ENCODE measurements around the gene NCKAP5L. TPM values are rescaled to one million over a fixed set of nuclear protein-coding genes. Genes with fewer than 3 reads are reported as not detected.

The NCKAP5L gene
- polyA plus RNA-seq, 4 donors, result 0.45 to 7.0 (median 2.9) TPM

GRCh38 chr12:49796155-49796554 lies 32.1 kb downstream of the NCKAP5L start:
- FAIRE-seq (no peak), DNase-seq (no peak)
- Histone ChIP-seq H3K27me3 (ENCODE audit: control insufficient read depth in 3 of 3, insufficient read depth in 3 of 3, low read length in 3 of 3) (no peaks in the 10 kb centered on the region), H3K9me3 (ENCODE audit: control insufficient read depth in 2 of 2, insufficient read depth in 1 of 2, low read depth in 1 of 2, low read length in 1 of 2) (no peaks in the 10 kb centered on the region), H3K27ac (ENCODE audit: low read depth in 1 of 3, low read length in 2 of 3) (no peak overlapping the region), H3K4me1 (ENCODE audit: control insufficient read depth in 3 of 3, insufficient read depth in 2 of 3, low read depth in 1 of 3, low read length in 2 of 3) (peaks cover 0 to 11% (median 0%) of the 10 kb centered on the region in 3 donors), H3K36me3 (ENCODE audit: control insufficient read depth in 3 of 3, insufficient read depth in 2 of 3, low read depth in 1 of 3, low read length in 3 of 3) (peaks cover 0 to 83% (median 4%) of the 10 kb centered on the region in 3 donors), H3K4me3 (ENCODE audit: low read depth in 1 of 3, low read length in 3 of 3) (no peak overlapping the region)
- WGBS, 3 donors, result 93 to 94% (median 93%) methylated on average over 12 of the region's 12 CpGs

GRCh38 chr12:49795654-49796105 lies 32.5 kb downstream of the NCKAP5L start:
- Histone ChIP-seq H3K4me1 (ENCODE audit: control insufficient read depth in 3 of 3, insufficient read depth in 2 of 3, low read depth in 1 of 3, low read length in 2 of 3) (peaks cover 0 to 6% (median 0%) of the 10 kb centered on the region in 3 donors), H3K27me3 (ENCODE audit: control insufficient read depth in 3 of 3, insufficient read depth in 3 of 3, low read length in 3 of 3) (no peaks in the 10 kb centered on the region), H3K9me3 (ENCODE audit: control insufficient read depth in 2 of 2, insufficient read depth in 1 of 2, low read depth in 1 of 2, low read length in 1 of 2) (no peaks in the 10 kb centered on the region), H3K27ac (ENCODE audit: low read depth in 1 of 3, low read length in 2 of 3) (no peak overlapping the region), H3K36me3 (ENCODE audit: control insufficient read depth in 3 of 3, insufficient read depth in 2 of 3, low read depth in 1 of 3, low read length in 3 of 3) (peaks cover 0 to 81% (median 4%) of the 10 kb centered on the region in 3 donors), H3K4me3 (ENCODE audit: low read depth in 1 of 3, low read length in 3 of 3) (no peak overlapping the region)
- no peak for FAIRE-seq
- WGBS, 3 donors, result 89 to 92% (median 91%) methylated on average over 12 of the region's 12 CpGs
- no peak for DNase-seq

- Histone ChIP-seq H3K4me1 (ENCODE audit: control insufficient read depth in 3 of 3, insufficient read depth in 2 of 3, low read depth in 1 of 3, low read length in 2 of 3) (no peaks in the 10 kb centered on the region), H3K9me3 (ENCODE audit: control insufficient read depth in 2 of 2, insufficient read depth in 1 of 2, low read depth in 1 of 2, low read length in 1 of 2) (no peaks in the 10 kb centered on the region), H3K4me3 (ENCODE audit: low read depth in 1 of 3, low read length in 3 of 3) (no peak overlapping the region), H3K27me3 (ENCODE audit: control insufficient read depth in 3 of 3, insufficient read depth in 3 of 3, low read length in 3 of 3) (no peaks in the 10 kb centered on the region), H3K36me3 (ENCODE audit: control insufficient read depth in 3 of 3, insufficient read depth in 2 of 3, low read depth in 1 of 3, low read length in 3 of 3) (peaks cover 0 to 78% (median 4%) of the 10 kb centered on the region in 3 donors), H3K27ac (ENCODE audit: low read depth in 1 of 3, low read length in 2 of 3) (no peak overlapping the region)
- WGBS, 3 donors, result 90 to 91% (median 91%) methylated on average over 32 of the region's 32 CpGs
- no peak for FAIRE-seq
- DNase-seq, result no peak
Observed at GRCh38 chr12:49794811-49795653, 33.2 kb downstream of the NCKAP5L start.

GRCh38 chr12:49794021-49794420 lies 34.2 kb downstream of the NCKAP5L start:
- Histone ChIP-seq H3K36me3 (ENCODE audit: control insufficient read depth in 3 of 3, insufficient read depth in 2 of 3, low read depth in 1 of 3, low read length in 3 of 3) (peaks cover 0 to 71% (median 4%) of the 10 kb centered on the region in 3 donors), H3K4me3 (ENCODE audit: low read depth in 1 of 3, low read length in 3 of 3) (no peak overlapping the region), H3K9me3 (ENCODE audit: control insufficient read depth in 2 of 2, insufficient read depth in 1 of 2, low read depth in 1 of 2, low read length in 1 of 2) (no peaks in the 10 kb centered on the region), H3K4me1 (ENCODE audit: control insufficient read depth in 3 of 3, insufficient read depth in 2 of 3, low read depth in 1 of 3, low read length in 2 of 3) (no peaks in the 10 kb centered on the region), H3K27ac (ENCODE audit: low read depth in 1 of 3, low read length in 2 of 3) (no peak overlapping the region), H3K27me3 (ENCODE audit: control insufficient read depth in 3 of 3, insufficient read depth in 3 of 3, low read length in 3 of 3) (no peaks in the 10 kb centered on the region)
- FAIRE-seq, result no peak
- no peak for DNase-seq
- WGBS, 3 donors, result 81 to 83% (median 82%) methylated on average over 5 of the region's 5 CpGs

GRCh38 chr12:49793620-49794019 lies 34.6 kb downstream of the NCKAP5L start:
- no peak for DNase-seq
- H3K4me3 ChIP-seq (ENCODE audit: low read depth in 1 of 3, low read length in 3 of 3), result no peak overlapping the region
- no peaks in the 10 kb centered on the region for H3K4me1 ChIP-seq (ENCODE audit: control insufficient read depth in 3 of 3, insufficient read depth in 2 of 3, low read depth in 1 of 3, low read length in 2 of 3)
- no peaks in the 10 kb centered on the region for H3K9me3 ChIP-seq (ENCODE audit: control insufficient read depth in 2 of 2, insufficient read depth in 1 of 2, low read depth in 1 of 2, low read length in 1 of 2)
- H3K27ac ChIP-seq (ENCODE audit: low read depth in 1 of 3, low read length in 2 of 3), result no peak overlapping the region
- no peaks in the 10 kb centered on the region for H3K27me3 ChIP-seq (ENCODE audit: control insufficient read depth in 3 of 3, insufficient read depth in 3 of 3, low read length in 3 of 3)
- no peak for FAIRE-seq
- H3K36me3 ChIP-seq (ENCODE audit: control insufficient read depth in 3 of 3, insufficient read depth in 2 of 3, low read depth in 1 of 3, low read length in 3 of 3), result peaks cover 0 to 71% (median 4%) of the 10 kb centered on the region in 3 donors
- 91 to 97% (median 92%) methylated on average over 9 of the region's 9 CpGs for WGBS, 3 donors

- DNase-seq (no peak), FAIRE-seq (no peak)
- H3K36me3 ChIP-seq (ENCODE audit: control insufficient read depth in 3 of 3, insufficient read depth in 2 of 3, low read depth in 1 of 3, low read length in 3 of 3), result peaks cover 0 to 65% (median 4%) of the 10 kb centered on the region in 3 donors
- H3K4me1 ChIP-seq (ENCODE audit: control insufficient read depth in 3 of 3, insufficient read depth in 2 of 3, low read depth in 1 of 3, low read length in 2 of 3), result no peaks in the 10 kb centered on the region
- no peaks in the 10 kb centered on the region for H3K27me3 ChIP-seq (ENCODE audit: control insufficient read depth in 3 of 3, insufficient read depth in 3 of 3, low read length in 3 of 3)
- 70 to 90% (median 85%) methylated on average over 7 to 11 of the region's 11 CpGs for WGBS, 3 donors
- H3K27ac ChIP-seq (ENCODE audit: low read depth in 1 of 3, low read length in 2 of 3), result no peak overlapping the region
- no peaks in the 10 kb centered on the region for H3K9me3 ChIP-seq (ENCODE audit: control insufficient read depth in 2 of 2, insufficient read depth in 1 of 2, low read depth in 1 of 2, low read length in 1 of 2)
- H3K4me3 ChIP-seq (ENCODE audit: low read depth in 1 of 3, low read length in 3 of 3), result no peak overlapping the region
Observed at GRCh38 chr12:49792976-49793580, 35.1 kb downstream of the NCKAP5L start.

GRCh38 chr12:49792181-49792970 lies 35.8 kb downstream of the NCKAP5L start:
- H3K9me3 ChIP-seq (ENCODE audit: control insufficient read depth in 2 of 2, insufficient read depth in 1 of 2, low read depth in 1 of 2, low read length in 1 of 2), result no peaks in the 10 kb centered on the region
- H3K27me3 ChIP-seq (ENCODE audit: control insufficient read depth in 3 of 3, insufficient read depth in 3 of 3, low read length in 3 of 3), result no peaks in the 10 kb centered on the region
- H3K4me3 ChIP-seq (ENCODE audit: low read depth in 1 of 3, low read length in 3 of 3), result no peak overlapping the region
- WGBS, 3 donors, result 85 to 94% (median 91%) methylated on average over 16 to 20 of the region's 20 CpGs
- peaks cover 0 to 60% (median 4%) of the 10 kb centered on the region in 3 donors for H3K36me3 ChIP-seq (ENCODE audit: control insufficient read depth in 3 of 3, insufficient read depth in 2 of 3, low read depth in 1 of 3, low read length in 3 of 3)
- H3K4me1 ChIP-seq (ENCODE audit: control insufficient read depth in 3 of 3, insufficient read depth in 2 of 3, low read depth in 1 of 3, low read length in 2 of 3), result no peaks in the 10 kb centered on the region
- DNase-seq, result no peak
- FAIRE-seq, result no peak
- H3K27ac ChIP-seq (ENCODE audit: low read depth in 1 of 3, low read length in 2 of 3), result no peak overlapping the region

GRCh38 chr12:49791700-49792099 lies 36.5 kb downstream of the NCKAP5L start:
- Histone ChIP-seq H3K27ac (ENCODE audit: low read depth in 1 of 3, low read length in 2 of 3) (no peak overlapping the region), H3K9me3 (ENCODE audit: control insufficient read depth in 2 of 2, insufficient read depth in 1 of 2, low read depth in 1 of 2, low read length in 1 of 2) (no peaks in the 10 kb centered on the region), H3K36me3 (ENCODE audit: control insufficient read depth in 3 of 3, insufficient read depth in 2 of 3, low read depth in 1 of 3, low read length in 3 of 3) (peaks cover 0 to 53% (median 0%) of the 10 kb centered on the region in 3 donors), H3K4me1 (ENCODE audit: control insufficient read depth in 3 of 3, insufficient read depth in 2 of 3, low read depth in 1 of 3, low read length in 2 of 3) (no peaks in the 10 kb centered on the region), H3K4me3 (ENCODE audit: low read depth in 1 of 3, low read length in 3 of 3) (no peak overlapping the region), H3K27me3 (ENCODE audit: control insufficient read depth in 3 of 3, insufficient read depth in 3 of 3, low read length in 3 of 3) (no peaks in the 10 kb centered on the region)
- WGBS, 3 donors, result 91 to 94% (median 91%) methylated on average over 22 to 23 of the region's 23 CpGs
- DNase-seq, result no peak
- FAIRE-seq, result no peak
